Skin of body (tissue), 2 donors: ENCODE results near the gene GDF10. TPM values are rescaled to one million over a fixed set of nuclear protein-coding genes. Genes with fewer than 3 reads are reported as not detected.

Source experiments
- DNase-seq: peaks from one replicate; lab custom pipeline; 2025; lab: John Stamatoyannopoulos, UW
- total RNA-seq: library from RNA; depleted of rRNA; stranded (reverse); fragments of >200 nt; gene quantifications from one replicate; pipeline ENCODE4 v1.2.3, GENCODE V29; 2014

Gene GDF10
- total RNA-seq, 1 donor from 2014 or later = 2.1 TPM

GRCh38 chr10:47314416-47314970 is 14.5 kb downstream of the GDF10 start:
- DNase-seq = no peak

GRCh38 chr10:47315421-47315820 is 15.4 kb downstream of the GDF10 start:
- DNase-seq = no peak

- no peak for DNase-seq
Observed at GRCh38 chr10:47316131-47316530, 16.1 kb downstream of the GDF10 start.

GRCh38 chr10:47317251-47317650 is 17.3 kb downstream of the GDF10 start:
- no peak for DNase-seq

- DNase-seq = no peak
Observed at GRCh38 chr10:47318706-47319105, 18.7 kb downstream of the GDF10 start.

- no peak for DNase-seq
Observed at GRCh38 chr10:47319784-47320183, 19.8 kb downstream of the GDF10 start.

GRCh38 chr10:47320812-47321211 is 20.8 kb downstream of the GDF10 start:
- no peak for DNase-seq

- no peak for DNase-seq
Observed at GRCh38 chr10:47321521-47322195, 21.7 kb downstream of the GDF10 start.

GRCh38 chr10:47322300-47323061 is 22.5 kb downstream of the GDF10 start, which contains the start of gene GDF2:
GDF2 (plus strand) TSS chr10:47322454; CDS start chr10:47322669, 215 bp downstream.
- DNase-seq = no peak

- DNase-seq = no peak
Observed at GRCh38 chr10:47323087-47323486, 23.1 kb downstream of the GDF10 start.

- DNase-seq = no peak
Observed at GRCh38 chr10:47323636-47324296, 23.8 kb downstream of the GDF10 start.

- no peak for DNase-seq
Observed at GRCh38 chr10:47325303-47326291, 25.6 kb downstream of the GDF10 start.

- no peak for DNase-seq
Observed at GRCh38 chr10:47326306-47326926, 26.4 kb downstream of the GDF10 start.

- DNase-seq = no peak
Observed at GRCh38 chr10:47326927-47327330, 26.9 kb downstream of the GDF10 start.

- DNase-seq = no peak
Observed at GRCh38 chr10:47329855-47330254, 29.9 kb downstream of the GDF10 start.

GRCh38 chr10:47330366-47330765 is 30.4 kb downstream of the GDF10 start:
- no peak for DNase-seq

- no peak for DNase-seq
Observed at GRCh38 chr10:47330804-47331203, 30.8 kb downstream of the GDF10 start.

- no peak for DNase-seq
Observed at GRCh38 chr10:47331491-47331890, 31.5 kb downstream of the GDF10 start.

- no peak for DNase-seq
Observed at GRCh38 chr10:47331954-47332353, 32.0 kb downstream of the GDF10 start.

- no peak for DNase-seq
Observed at GRCh38 chr10:47332371-47332770, 32.4 kb downstream of the GDF10 start.
